K562 (cell line): ENCODE data around the gene GADD45GIP1. TPM values are rescaled to one million over a fixed set of nuclear protein-coding genes. Genes with fewer than 3 reads are reported as not detected.
A peak's percentile ranks its signal among the peaks of the same experiment; 100 is the strongest.

Source experiments
- CBX3 ChIP-seq, 2 experiments: IDR thresholded peaks; 1 replicate in 1 of 2; 2 replicates in 1 of 2; pipeline ENCODE4 v1.6.1; 2012; ENCODE audit warnings: inconsistent platforms in 2 of 2, low read length in 2 of 2, borderline replicate concordance in 1 of 2, control low read depth in 1 of 2
- GATAD2B ChIP-seq: fragments of 450-650 bp; IDR thresholded peaks from 2 replicates; pipeline ENCODE4 v1.6.1; 2017; ENCODE audit warnings: mild to moderate bottlenecking, borderline replicate concordance
- HNRNPLL ChIP-seq: fragments of 200-400 bp; formaldehyde crosslinking; IDR thresholded peaks from 2 replicates; pipeline ENCODE4 v1.6.1; 2017; ENCODE audit warnings: low read length, low read depth, mild to moderate bottlenecking; ENCODE audit not compliant: poor library complexity, severe bottlenecking
- ILF3 ChIP-seq: fragments of 450-650 bp; IDR thresholded peaks from 2 replicates; pipeline ENCODE4 v1.6.1; 2018; ENCODE audit warnings: antibody characterized with exemption, mild to moderate bottlenecking, moderate library complexity, borderline replicate concordance
- KAT7 ChIP-seq: sonication (generic); formaldehyde crosslinking; IDR thresholded peaks from 2 replicates; pipeline ENCODE4 v1.8.0; 2022; ENCODE audit warnings: missing genetic modification reagents, mild to moderate bottlenecking, borderline replicate concordance
- MCM7 ChIP-seq, 2 experiments: fragments of 450-650 bp; IDR thresholded peaks; 2 replicates each; pipeline ENCODE4 v1.6.1; 2016 to 2018
- NONO ChIP-seq, 2 experiments: fragments of 200-400 bp in 1 of 2; fragments of 450-650 bp in 1 of 2; formaldehyde crosslinking in 1 of 2; IDR thresholded peaks; 2 replicates each; pipeline ENCODE4 v1.6.1; 2017; ENCODE audit warnings: low read depth in 2 of 2, mild to moderate bottlenecking in 2 of 2, moderate library complexity in 2 of 2, low read length in 1 of 2
- PHB2 ChIP-seq: fragments of 450-650 bp; IDR thresholded peaks from 2 replicates; pipeline ENCODE4 v1.6.1; 2017; ENCODE audit warnings: low read depth
- POLR2AphosphoS2 ChIP-seq: IDR thresholded peaks from 2 replicates; pipeline ENCODE4 v1.6.1; 2012; ENCODE audit warnings: low read length, improper control_type of control experiment
- PPARD ChIP-seq: fragments of 250-450 bp; sonication (Bioruptor Pico); IDR thresholded peaks from 2 replicates; pipeline ENCODE4 v1.8.0; 2022; ENCODE audit warnings: inconsistent platforms, mild to moderate bottlenecking, moderate library complexity
- PREB ChIP-seq: sonication (generic); formaldehyde crosslinking; IDR thresholded peaks from 2 replicates; pipeline ENCODE4 v1.8.1; 2023; ENCODE audit warnings: mild to moderate bottlenecking, missing genetic modification reagents
- RBFOX2 ChIP-seq: fragments of 200-400 bp; formaldehyde crosslinking; IDR thresholded peaks from 2 replicates; pipeline ENCODE4 v1.6.1; 2017; ENCODE audit warnings: low read depth, mild to moderate bottlenecking, low read length, moderate library complexity
- RFX1 ChIP-seq: fragments of 450-650 bp; IDR thresholded peaks from 2 replicates; pipeline ENCODE4 v1.6.1; 2016; ENCODE audit warnings: mild to moderate bottlenecking, moderate library complexity
- SAP30 ChIP-seq: fragments of 200-600 bp; sonication (generic); IDR thresholded peaks from 2 replicates; pipeline ENCODE4 v1.6.1; 2012; ENCODE audit warnings: borderline replicate concordance, low read depth, mild to moderate bottlenecking, moderate library complexity, low read length, control low read depth, inconsistent platforms; ENCODE audit not compliant: insufficient read depth, poor library complexity, severe bottlenecking
- SRSF3 ChIP-seq: fragments of 200-400 bp; formaldehyde crosslinking; IDR thresholded peaks from 2 replicates; pipeline ENCODE4 v1.6.1; 2016; ENCODE audit warnings: mild to moderate bottlenecking, low read length, moderate library complexity; ENCODE audit not compliant: insufficient read depth
- TRIM28 ChIP-seq: fragments of 450-650 bp; IDR thresholded peaks from 2 replicates; pipeline ENCODE4 v1.6.1; 2017
- ZC3H11A ChIP-seq: IDR thresholded peaks from 2 replicates; pipeline ENCODE4 v1.6.1; 2012; ENCODE audit warnings: low read depth, low read length, improper control_type of control experiment
- ZKSCAN8 ChIP-seq: fragments of 200-800 bp; sonication (Bioruptor generic); IDR thresholded peaks from 2 replicates; pipeline ENCODE4 v1.6.1; 2016; ENCODE audit warnings: missing genetic modification characterization, missing compliant biosample characterization
- ZNF253 ChIP-seq: fragments of 250-450 bp; sonication (Bioruptor Pico); conservative IDR thresholded peaks from 2 replicates; pipeline ENCODE4 v1.6.1; 2021; ENCODE audit warnings: mild to moderate bottlenecking
- ZNF609 ChIP-seq: sonication (generic); formaldehyde crosslinking; IDR thresholded peaks from 2 replicates; pipeline ENCODE4 v1.8.1; 2023; ENCODE audit warnings: missing genetic modification reagents, mild to moderate bottlenecking, borderline replicate concordance
- polyA plus RNA-seq, 8 experiments: library from polyadenylated mRNA; depleted of rRNA in 4 of 8; stranded (reverse) in 5 of 8; unstranded in 3 of 8; fragments of >200 nt; fragmentation: Nextera tagmentation in 2 of 8; fragmentation: Illumina TruSeq in 1 of 8; extraction: Ambion mirVana in 2 of 8; extraction: Trizol in 1 of 8; gene quantifications; 2 replicates each; pipeline versions ENCODE4 v1.2.1 to v1.2.3, GENCODE V29; 2011 to 2014; ENCODE audit warnings: inconsistent platforms in 1 of 8, missing spikeins in 1 of 8
- total RNA-seq, 7 experiments: library from RNA; depleted of rRNA in 6 of 7; stranded (reverse); fragments of >200 nt in 6 of 7; fragmentation: Illumina TruSeq in 2 of 7; extraction: Trizol in 2 of 7; gene quantifications; 2 replicates each; pipeline versions ENCODE4 v1.2.1 to v1.2.3, GENCODE V29; 2011 to 2021; ENCODE audit warnings: low replicate concordance in 1 of 7
- TF ChIP-seq, protein P1 (sequence below): fragments of 250-450 bp; sonication (Bioruptor Pico); IDR thresholded peaks from 2 replicates; pipeline ENCODE4 v1.8.0; 2022; ENCODE audit warnings: moderate library complexity, mild to moderate bottlenecking, inconsistent platforms

Gene GADD45GIP1
- total and polyA plus RNA-seq, 9 of the 15 experiments (the other 6 are each of a cell fraction or from before 2014, with no cell fraction given) = 5.1 to 161 (median 29.2) TPM

GRCh38 chr19:12933287-12934072 is 23.5 kb downstream of the GADD45GIP1 start, which contains the start of gene FARSA (continued):
- TF ChIP-seq ILF3 (no peak), POLR2AphosphoS2 (0 out of 2 replicates have a peak, but pooled peaks have one; percentile 77), ZKSCAN8 (no peak), ZC3H11A (0 out of 2 replicates have a peak, but pooled peaks have one; percentile 39), MCM7 (IDR thresholded peaks at IDR 0.05) (no peak), RFX1 (no peak), CBX3 (IDR thresholded peaks at IDR 0.05; ENCODE audit: borderline replicate concordance in 1 of 2, low read length in 2 of 2) (0 out of 3 replicates have a peak, but pooled peaks of 1 of the 2 experiments have one; percentile 11), ZNF253 (no peak), HNRNPLL (no peak), GATAD2B (no peak), NONO (IDR thresholded peaks at IDR 0.05; ENCODE audit: low read depth in 2 of 2, low read length in 1 of 2) (no peak; a peak in 1 of 4 replicates), PREB (no peak), TRIM28 (no peak), PHB2 (no peak), SRSF3 (no peak), RBFOX2 (peak; percentile 99), ZNF609 (CRISPR knock-in tag) (no peak), SAP30 (peak; percentile 90), PPARD (CRISPR knock-in tag) (no peak), KAT7 (CRISPR knock-in tag) (peak; percentile 99)
- TF ChIP-seq, protein P1, sequence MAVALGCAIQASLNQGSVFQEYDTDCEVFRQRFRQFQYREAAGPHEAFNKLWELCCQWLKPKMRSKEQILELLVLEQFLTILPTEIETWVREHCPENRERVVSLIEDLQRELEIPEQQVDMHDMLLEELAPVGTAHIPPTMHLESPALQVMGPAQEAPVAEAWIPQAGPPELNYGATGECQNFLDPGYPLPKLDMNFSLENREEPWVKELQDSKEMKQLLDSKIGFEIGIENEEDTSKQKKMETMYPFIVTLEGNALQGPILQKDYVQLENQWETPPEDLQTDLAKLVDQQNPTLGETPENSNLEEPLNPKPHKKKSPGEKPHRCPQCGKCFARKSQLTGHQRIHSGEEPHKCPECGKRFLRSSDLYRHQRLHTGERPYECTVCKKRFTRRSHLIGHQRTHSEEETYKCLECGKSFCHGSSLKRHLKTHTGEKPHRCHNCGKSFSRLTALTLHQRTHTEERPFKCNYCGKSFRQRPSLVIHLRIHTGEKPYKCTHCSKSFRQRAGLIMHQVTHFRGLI (CRISPR knock-in tag) = no peak
